ENCODE measurements around the gene SORCS2.

DNA sequence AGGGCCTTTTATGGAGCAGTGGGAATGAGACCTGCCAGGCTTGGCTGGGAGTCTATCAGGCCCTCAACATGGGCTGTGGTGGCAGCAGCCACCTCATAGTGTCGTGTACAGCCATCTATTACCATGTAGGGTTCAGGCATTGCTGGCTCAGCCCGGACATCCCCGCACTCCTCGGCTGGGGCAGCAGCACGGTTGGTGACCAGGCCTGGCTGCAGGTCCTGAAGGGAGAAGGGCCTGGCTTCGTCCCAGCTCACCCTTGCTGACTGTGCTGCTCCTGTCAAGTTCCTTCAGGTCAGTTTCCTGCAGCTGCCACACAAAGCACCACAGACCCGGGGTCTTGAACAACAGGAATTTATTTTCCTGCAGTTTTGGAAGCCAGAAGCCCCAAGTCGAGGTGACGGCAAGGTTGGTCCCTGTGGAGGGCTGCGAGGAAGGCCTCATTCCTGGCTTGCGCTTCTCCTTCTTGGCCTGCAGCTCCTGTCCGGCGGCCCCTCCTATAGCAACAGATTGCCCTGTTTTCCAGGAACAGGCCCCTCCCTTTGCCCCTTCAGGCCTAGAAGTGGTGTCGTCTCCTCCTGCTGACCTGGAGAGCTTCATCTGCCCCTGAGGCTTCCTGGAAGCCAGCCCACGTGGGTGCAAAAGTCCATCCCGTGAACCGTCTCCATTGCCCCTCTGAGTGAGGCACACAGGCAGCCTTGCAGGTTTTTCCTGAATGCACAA, 25.2 kb upstream of the SORCS2 start:
- TF ChIP-seq, protein P1, sequence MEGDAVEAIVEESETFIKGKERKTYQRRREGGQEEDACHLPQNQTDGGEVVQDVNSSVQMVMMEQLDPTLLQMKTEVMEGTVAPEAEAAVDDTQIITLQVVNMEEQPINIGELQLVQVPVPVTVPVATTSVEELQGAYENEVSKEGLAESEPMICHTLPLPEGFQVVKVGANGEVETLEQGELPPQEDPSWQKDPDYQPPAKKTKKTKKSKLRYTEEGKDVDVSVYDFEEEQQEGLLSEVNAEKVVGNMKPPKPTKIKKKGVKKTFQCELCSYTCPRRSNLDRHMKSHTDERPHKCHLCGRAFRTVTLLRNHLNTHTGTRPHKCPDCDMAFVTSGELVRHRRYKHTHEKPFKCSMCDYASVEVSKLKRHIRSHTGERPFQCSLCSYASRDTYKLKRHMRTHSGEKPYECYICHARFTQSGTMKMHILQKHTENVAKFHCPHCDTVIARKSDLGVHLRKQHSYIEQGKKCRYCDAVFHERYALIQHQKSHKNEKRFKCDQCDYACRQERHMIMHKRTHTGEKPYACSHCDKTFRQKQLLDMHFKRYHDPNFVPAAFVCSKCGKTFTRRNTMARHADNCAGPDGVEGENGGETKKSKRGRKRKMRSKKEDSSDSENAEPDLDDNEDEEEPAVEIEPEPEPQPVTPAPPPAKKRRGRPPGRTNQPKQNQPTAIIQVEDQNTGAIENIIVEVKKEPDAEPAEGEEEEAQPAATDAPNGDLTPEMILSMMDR (conservative IDR thresholded peaks at IDR 0.05; ENCODE audit: low read length), result no peak
- no peak for TF ChIP-seq EZH2phosphoT487 (IDR thresholded peaks at IDR 0.05; ENCODE audit: borderline replicate concordance, low read depth, low read length)

Data from OCI-LY7 (cell line).